Endometrial microvascular endothelial cells (primary cell): ENCODE measurements around the gene TCP1. TPM values are rescaled to one million over a fixed set of nuclear protein-coding genes. Genes with fewer than 3 reads are reported as not detected.
"Not testable (repeated sequence)": the region's sequence is repeated elsewhere in the genome, so short reads cannot be mapped to it uniquely, and the experiment has no call there.

Source experiments
- in situ Hi-C: cut with HindIII; loops from 2 replicates; pipeline ENCODE4 v1.10.0; 2017; ENCODE audit warnings: low sequenced_read_pairs, low pct_unique_long_range_greater_than_20kb; ENCODE audit errors: inconsistent ontology term
- total RNA-seq: library from RNA; depleted of rRNA; stranded (reverse); fragments of >200 nt; gene quantifications from one replicate; pipeline ENCODE4 v1.2.3, GENCODE V29; 2015; ENCODE audit errors: inconsistent ontology term

The TCP1 gene
- total RNA-seq, 1 donor from 2014 or later = 324 TPM

DNA sequence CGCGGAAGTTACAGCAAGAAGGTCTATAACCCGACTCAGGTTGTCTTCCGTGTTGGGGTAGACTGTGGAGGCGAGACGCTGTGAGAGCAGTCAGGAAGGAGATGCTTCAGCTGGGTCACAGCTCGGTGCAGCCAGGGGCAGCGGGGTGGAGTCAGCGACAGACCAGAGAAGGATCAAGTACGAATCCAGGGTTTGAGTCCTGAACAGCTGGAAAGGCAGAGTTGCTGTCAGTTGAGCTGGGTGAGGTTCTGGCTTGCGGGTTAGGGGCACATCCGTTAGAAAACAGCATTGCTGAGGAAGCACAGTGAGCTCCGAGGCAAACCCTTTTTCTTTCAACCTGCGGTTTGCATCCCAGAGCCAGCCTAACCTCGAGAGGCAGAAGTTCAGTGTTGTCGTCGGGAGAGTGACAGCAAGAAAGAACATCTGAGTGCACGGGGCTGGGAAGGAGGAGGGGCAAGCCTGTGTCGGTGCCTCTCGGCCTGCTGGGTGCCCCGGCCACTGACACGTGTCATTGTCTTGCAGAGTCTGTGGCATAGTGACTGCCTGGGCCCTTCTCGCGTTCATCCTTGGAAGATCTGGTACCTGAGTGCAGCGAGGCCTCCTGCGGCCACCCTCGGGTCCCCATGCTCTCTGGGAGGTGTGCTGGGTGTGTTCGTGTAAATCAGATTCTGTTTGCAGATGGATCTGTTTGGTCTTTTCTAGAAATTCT lies 30.7 kb upstream of the TCP1 start:
- in situ Hi-C loops = no loop called here

DNA sequence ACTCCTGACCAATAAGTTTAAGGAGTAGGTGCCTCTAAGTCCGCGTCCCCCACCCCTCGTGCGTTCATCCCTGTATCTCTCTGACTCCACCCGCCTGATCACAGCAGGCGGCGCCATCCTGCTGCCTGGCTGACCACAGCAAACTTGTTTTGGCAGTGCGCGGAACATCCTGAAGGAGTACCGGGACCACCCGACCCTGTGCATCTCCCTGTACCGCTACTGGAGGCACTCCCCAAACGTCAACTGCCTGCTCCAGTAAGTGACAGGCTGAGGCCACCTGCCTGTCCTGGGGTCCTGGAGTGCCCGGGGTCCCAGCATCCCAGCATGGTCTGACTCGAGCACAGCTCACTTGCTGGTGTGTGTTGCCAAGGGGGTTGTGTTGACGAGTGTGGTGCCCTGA lies 29.7 kb upstream of the TCP1 start:
- in situ Hi-C loops = no loop called here

DNA sequence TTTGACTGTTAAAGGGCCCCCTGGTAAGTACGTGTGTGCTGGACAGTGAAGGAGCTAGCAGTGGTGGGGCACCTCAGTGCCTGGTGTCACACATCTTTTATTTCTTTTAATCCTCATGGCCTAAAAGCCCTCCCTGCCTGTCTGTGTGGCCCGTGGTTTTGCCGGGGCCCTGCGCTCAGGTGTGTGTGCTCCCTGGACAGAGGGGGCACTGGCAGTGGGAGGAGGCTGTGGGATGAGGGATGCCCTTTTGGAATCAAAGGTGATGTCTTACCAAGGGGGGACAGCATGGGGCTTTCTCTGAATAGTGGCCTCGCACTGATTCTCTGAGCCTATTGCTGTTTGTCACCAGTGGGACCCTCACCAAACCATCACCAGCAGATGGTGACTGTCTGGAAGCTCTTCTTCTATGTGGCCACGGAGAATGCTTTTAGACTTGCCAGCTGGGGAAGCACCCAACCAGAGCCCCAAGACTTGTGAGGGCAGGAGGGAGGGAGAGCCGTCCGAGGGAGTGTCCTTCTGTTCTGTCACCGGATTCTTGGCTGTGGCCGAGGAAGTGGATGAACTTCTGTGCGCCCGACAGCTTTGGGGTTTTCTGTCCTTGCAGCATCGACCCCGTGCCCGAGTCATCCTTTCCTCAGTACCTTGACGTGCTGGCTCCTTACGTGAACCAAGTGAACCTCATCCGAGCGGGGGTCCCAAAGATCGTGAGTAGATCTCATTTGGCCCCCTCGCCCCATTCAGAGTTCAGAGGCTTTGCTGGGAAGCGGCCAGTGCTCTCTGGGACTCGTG lies 28.7 kb upstream of the TCP1 start:
- in situ Hi-C loops = no loop called here

DNA sequence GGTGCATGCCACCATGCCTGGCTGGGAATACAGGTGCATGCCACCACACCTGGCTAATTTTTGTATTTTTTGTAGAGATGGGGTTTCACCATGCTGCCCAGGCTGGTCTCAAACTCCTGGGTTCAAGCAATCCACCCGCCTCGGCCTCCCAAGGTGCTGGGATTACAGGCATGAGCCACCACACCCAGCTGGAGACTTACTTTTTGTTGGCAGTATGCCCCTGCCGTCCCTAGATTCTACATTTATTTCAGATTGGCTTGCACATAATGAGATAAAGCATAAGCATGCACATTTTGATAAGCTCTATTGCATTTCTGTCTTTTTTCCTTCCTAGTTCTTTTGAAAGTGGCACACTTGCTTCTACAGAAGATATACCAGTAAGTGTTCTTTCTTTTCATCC lies 27.4 kb upstream of the TCP1 start:
- in situ Hi-C loops = not testable (repeated sequence)

DNA sequence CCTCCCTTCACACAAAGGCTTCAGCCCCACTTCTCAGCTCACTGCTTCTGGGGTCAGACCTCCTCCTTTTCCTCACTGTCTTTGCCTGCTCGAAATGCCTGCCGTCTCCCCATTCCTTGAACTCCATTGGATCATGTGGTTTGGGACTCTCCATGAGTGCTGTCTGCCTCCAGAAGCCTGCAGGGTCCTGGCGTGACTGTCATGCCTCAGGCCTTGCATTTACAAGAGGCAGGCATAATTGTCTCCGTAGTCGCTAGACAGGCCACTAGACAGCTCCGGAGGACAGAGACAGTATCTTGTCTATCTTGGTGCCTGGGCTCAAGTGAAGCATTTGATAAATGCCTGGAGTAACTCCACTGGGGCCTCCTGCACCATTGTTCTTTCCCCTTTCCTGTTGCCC lies 26.0 kb upstream of the TCP1 start:
- in situ Hi-C loops = no loop called here

DNA sequence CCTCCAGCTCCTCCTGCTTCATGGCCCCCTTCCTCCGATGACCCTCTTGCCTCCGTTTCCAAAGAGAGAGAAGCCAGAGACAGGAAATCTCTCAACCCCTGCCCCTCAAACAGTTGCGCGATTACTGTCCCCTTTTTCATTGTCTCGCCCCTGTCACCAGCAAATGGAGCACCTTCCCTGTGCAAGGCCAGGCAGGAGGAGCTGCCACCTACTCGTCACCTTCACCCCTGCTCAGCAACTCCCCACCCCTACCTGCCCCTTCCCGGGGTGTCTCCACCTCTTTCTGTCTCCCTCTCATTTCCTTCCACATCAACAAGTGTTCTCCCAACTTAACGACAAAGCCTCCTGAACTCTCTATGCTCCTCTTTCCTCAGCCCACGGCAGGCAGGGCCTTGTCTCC lies 24.4 kb upstream of the TCP1 start:
- in situ Hi-C loops = no loop called here

DNA sequence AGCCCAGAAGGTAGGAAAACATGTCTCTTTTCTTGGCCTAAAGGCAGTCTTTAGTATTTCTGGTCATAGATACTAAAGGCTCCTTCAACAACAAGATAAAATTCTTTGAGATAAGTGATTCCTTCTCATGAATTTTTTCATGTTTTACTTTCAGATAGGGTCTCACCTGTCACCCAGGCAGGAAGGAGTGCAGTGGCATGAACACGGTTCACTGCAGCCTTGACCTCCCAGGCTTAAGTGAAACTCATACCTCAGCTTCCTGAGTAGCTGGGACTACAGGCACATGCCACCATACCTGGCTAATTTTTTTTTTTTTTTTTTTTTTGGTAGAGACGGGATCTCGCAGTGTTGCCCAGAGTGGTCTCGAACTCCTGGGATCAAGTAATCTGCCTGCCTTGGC lies 19.7 kb upstream of the TCP1 start:
- in situ Hi-C loops = no loop called here

DNA sequence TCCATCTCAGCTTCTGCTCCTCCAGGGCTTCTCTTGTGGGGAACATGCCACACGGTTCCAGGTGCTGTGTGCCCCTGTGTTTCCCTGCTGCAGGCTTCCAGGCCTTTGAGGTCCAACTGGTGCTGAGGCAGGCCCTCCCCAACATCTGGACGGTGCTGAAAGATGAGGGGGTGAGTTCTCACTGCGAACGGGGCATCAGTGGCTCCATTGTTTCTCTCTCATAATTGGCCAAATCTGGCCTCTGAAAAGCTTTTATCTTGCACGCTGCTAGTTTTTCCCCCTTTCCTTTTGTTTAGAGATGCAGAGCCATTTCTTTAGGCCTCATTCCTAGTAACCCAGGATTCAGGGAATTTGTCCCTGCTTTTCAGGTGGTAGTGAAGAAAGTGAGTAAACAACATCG lies 19.2 kb upstream of the TCP1 start:
- in situ Hi-C loops = no loop called here

DNA sequence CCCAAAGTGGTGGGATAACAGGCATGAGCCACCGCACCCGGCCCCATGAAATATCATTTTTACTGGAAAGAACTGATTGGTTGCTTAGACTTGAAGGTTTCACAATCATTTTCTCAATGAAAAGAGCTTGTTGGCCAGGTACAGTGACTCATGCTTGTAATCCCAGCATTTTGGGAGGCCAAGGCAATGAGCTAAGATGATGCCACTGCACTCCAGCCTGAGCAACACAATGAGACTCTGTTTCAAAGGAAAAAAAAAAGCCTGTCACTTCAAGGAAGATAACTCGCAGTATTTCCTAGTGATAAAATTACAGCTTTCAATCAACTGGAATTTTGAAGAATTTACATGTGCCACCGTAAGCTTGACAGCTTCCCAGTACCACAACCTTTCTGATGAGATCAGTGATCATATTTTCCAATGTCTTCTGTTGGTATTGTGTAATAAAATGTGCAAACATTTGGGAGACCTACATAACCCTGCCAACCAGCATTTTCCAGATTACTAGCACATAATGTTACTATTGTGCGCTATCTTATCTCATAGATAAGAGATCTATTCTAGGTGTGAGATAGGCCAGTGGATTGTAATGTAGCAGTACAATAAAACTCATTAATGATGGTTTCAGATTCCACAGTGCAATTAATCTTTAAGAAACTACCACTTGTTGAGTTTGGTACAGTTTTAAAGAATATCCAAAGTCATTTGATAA lies 17.9 kb upstream of the TCP1 start:
- in situ Hi-C loops = no loop called here

DNA sequence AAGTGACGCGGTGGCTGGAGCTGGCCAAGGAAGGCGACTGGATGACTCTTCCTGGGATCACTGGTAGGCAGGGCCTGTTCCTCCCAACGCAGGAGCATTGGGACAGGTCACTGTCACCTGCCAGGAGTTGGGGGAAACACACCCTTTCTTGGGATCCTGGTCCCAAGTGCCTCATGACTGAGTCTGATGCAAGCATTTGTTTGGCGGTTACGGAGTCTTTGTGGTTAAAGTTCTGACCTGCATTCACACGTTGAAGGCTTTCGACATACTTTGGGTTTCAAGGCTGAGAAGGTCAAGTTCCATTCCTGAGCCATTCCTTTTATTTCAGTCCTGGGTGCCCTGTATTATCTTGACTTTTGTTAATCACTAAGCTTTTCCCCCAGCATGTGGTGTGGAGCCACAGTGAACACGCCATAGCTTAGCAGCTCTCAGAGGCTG lies 16.6 kb upstream of the TCP1 start:
- in situ Hi-C loops = no loop called here

DNA sequence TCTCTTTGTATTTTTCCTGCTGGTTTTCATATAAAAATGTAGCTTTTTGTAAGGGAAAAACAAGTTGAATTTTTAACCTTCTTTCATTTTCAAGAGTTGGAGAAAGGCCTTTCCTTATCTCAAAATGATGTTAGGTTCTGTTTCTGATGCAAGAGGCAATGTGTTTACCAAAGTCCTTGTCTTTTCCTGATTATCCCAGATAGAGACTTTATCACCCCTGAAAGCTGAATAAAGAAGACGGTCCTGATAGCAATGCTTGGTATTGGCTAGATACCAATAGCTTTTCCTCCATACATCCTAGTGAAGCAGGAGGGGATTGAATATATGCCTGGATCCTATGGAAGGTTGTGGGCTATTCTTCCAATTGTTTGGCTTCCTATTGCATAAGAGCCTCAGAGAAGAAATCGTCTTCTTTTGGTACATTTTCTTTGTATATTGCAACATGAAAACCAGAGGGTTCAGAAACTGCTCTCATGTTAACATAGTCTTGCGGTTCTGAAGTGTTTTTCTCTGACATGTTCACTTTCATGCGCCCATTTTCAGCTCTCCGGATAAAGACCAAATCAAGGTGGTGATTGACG lies 16.1 kb upstream of the TCP1 start:
- in situ Hi-C loops = no loop called here

DNA sequence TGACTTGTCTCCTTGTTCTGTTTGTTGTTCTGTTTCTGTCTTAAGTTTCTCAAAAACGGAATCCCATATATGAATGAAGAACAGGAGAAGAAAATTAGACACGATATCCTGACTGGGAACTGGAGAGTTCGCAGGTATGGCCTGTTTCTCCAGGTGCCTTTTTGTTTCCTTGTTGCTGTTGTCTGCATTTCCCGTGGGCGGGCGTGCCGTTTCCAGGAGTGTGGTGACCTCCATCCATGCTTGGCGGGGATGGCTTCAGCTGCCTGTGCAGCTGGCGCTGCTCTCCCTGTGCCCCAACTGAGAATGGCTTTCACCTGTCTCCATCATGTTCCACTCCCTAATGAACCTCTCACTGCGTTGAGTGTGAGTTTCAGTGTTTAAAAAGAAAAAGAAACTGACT lies 15.1 kb upstream of the TCP1 start:
- in situ Hi-C loops = no loop called here

DNA sequence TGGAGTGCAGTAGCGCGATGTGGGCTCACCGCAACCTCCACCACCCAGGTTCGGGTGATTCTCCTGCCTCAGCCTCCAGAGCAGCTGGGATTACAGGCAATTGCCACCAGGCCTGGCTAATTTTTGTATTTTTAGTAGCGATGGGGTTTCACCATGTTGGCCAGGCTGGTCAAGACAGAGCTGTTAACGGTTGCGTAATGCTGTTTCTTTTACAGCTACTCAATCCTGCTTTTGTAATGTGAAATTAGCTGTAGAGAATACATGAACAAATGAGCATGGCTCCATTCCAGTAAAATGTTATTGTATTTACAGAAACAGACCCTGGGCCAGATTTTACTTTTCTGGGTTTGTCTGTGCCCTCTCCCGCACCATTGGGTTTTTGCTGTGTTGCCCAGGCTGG lies 12.5 kb upstream of the TCP1 start:
- in situ Hi-C loops = no loop called here

DNA sequence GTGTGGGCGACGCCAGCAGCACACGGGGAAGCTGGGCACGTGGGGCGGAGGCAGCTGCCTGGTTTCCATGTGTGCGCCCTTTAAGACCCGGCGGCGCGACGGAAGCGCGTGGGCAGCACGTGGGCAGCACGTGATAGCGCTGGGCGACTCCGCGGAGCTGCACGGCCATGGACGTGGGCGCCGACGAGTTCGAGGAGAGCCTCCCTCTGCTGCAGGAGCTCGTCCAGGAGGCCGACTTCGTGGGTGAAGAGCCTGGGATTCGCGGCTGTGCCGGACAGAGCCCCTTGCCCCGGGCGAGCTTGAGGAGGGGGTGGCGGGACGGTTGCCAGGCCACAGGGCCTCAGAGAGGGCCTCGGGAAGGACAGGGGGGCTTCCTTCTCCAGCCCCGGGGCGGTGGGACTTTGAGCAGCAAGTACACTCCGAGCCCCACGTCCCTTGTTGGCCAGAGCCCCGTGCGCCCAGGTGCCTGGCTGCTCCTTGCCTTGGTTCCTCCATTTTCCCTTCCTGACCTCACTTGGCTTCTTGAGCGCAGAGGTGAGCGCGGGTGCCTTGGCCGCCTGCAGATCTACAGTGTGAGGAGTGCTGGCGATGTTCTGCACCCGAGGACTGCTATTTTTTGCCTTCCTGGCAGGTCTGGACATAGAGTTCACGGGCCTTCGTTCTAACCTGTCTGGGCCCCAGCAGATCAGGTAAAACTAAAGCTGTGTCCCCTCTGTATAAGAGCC lies 10.9 kb upstream of the TCP1 start, which contains the start of gene PNLDC1:
PNLDC1 (plus strand) TSS at position 136 of the 725 bp plus-strand sequence; CDS start at position 168, 32 bp downstream.
- in situ Hi-C loops = no loop called here

DNA sequence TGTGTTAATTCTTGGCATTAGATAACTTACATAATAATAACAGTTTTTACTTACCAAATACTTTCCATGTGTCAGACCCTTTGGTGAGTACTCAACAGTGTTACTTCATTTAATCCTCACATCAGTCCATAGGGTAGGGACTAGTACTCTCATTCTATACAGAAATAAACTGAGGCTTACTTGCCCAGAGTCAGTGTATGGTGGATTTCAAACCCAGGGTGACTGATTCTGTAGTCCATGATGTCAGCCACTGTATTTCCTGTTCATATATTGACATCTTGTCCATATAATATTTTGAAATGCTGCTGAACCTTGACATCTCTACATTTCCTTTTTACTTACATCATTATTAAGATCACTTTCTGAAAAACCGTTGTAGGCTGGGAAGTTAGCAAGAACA lies 8.2 kb upstream of the TCP1 start:
- in situ Hi-C loops = no loop called here

DNA sequence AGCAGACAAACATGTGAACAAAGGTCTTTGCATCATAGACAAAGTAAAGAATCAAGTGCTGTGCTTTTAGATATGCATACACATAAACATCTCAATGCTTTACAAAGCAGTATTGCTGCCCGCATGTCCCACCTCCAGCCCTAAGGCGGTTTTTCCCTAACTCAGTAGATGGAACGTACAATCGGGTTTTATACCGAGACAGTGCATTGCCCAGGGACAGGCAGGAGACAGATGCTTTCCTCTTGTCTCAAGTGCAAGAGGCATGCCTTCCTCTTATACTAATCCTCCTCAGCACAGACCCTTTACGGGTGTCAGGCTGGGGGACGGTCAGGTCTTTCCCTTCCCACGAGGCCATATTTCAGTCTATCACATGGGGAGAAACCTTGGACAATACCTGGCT lies 5.6 kb upstream of the TCP1 start:
- in situ Hi-C loops = not testable (repeated sequence)

DNA sequence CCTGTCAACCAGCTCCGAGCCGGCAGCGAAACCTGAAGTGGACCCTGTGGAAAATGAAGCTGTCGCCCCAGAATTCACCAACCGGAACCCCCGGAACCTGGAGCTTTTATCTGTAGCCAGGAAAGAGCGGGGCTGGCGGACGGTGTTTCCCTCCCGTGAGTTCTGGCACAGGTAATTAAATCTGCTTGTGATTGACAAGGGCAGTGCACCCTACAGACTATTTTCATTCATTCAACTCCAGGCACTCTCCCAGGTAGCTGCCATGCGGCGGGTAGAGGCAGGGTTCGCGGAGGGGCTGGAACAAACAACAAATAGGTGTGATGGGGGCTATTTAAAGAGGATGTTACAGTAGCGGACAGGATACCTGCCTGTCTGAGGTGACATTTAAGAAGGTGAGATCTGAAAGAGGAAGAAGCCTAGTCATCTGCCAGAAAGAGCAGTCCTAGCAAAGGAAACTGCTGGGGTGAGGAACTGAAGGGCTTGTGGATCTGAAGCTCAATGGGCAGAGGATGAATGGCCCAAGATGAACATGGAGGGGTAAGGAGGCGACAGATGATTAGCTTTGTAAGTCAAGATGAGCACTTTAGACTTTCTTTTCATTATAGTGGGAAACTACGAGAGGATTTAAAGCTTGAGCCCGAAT lies 1.7 kb upstream of the TCP1 start:
- in situ Hi-C loops = no loop called here

DNA sequence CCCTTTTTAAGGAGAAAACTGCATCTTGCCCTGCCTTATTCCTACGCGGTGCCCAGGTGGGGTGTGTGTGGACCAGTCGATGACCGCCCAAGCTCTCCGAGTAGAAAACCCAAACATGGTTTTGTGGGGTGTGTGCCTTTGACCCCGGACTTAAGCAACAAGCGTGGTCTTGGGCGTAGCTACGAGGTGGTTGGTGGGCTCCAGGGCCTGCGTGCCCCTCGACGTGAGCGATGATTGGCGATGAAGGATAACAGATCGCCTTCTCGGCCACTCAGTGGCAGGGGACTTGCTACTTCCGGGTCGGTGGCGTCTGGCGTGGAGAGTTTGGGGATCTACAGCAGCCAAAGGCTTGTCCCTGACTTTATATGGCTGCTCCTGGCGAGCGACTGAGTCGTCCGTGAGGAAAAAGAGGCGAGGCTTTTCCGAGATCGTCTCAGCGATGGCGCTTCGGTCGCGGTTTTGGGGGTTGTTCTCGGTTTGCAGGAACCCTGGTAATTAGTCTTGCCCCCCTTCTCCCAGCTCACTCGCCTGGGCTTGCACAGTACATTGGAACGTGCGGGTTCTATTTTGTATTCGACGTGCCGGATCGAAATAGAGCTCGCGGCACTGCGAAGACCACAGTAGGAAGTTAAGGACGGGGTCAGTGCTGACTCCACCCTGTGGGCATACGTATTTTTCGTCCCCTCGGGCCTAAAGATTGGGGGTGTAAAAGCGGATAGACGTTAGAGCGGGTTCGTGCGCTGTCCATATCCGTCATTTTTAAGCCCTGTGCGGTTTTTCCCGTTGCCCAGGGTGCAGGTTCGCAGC lies 950 bp upstream of the TCP1 start, which contains the start of gene MRPL18:
MRPL18 (plus strand) TSS at position 319 of the 807 bp plus-strand sequence; CDS start at position 440, 121 bp downstream.
- in situ Hi-C loops = no loop called here
